ENCODE results near the gene ENTHD1.

Gene ENTHD1

GRCh38 chr22:39713799-39714290 lies 179.7 kb downstream of the ENTHD1 start:
- no peaks in the 10 kb centered on the region for H3K36me3 ChIP-seq (ENCODE audit: insufficient read depth, low read length)
- H4K20me1 ChIP-seq (ENCODE audit: insufficient read depth, low read length), result no peaks in the 10 kb centered on the region
- TF ChIP-seq CTCF (IDR thresholded peaks at IDR 0.05; ENCODE audit: low read length) (no peak), EZH2 (IDR thresholded peaks at IDR 0.05; ENCODE audit: borderline replicate concordance, low read length) (no peak)
- H2AFZ ChIP-seq (ENCODE audit: low read length), result no peak overlapping the region
- no peaks in the 10 kb centered on the region for H3K4me1 ChIP-seq (ENCODE audit: insufficient read depth, low read length, severe bottlenecking)
- 0 out of 2 replicates have a peak, but pooled peaks cover 6% of the 10 kb centered on the region for H3K27me3 ChIP-seq (ENCODE audit: insufficient read depth, low read length)
- no peak overlapping the region for H3K9ac ChIP-seq (ENCODE audit: low read length)
- no peak overlapping the region for H3K4me2 ChIP-seq (ENCODE audit: low read length)
- H3K9me3 ChIP-seq (ENCODE audit: low read length), result no peaks in the 10 kb centered on the region
- H3K27ac ChIP-seq (ENCODE audit: low read depth, low read length, poor library complexity, severe bottlenecking), result no peak overlapping the region
- H3K9me2 ChIP-seq (ENCODE audit: low read depth, low read length), result no peaks in the 10 kb centered on the region
- no peak overlapping the region for H3K4me3 ChIP-seq (ENCODE audit: low read depth, low read length, poor library complexity, severe bottlenecking)
- no peaks in the 10 kb centered on the region for H3F3A ChIP-seq (ENCODE audit: insufficient read depth, low read length)
- H3K79me2 ChIP-seq (ENCODE audit: insufficient read depth, low read length), result no peaks in the 10 kb centered on the region

- no peak overlapping the region for H3K4me3 ChIP-seq (ENCODE audit: low read depth, low read length, poor library complexity, severe bottlenecking)
- no peak overlapping the region for H2AFZ ChIP-seq (ENCODE audit: low read length)
- no peak overlapping the region for H3K9ac ChIP-seq (ENCODE audit: low read length)
- no peak for TF ChIP-seq EZH2 (IDR thresholded peaks at IDR 0.05; ENCODE audit: borderline replicate concordance, low read length)
- no peak for TF ChIP-seq CTCF (IDR thresholded peaks at IDR 0.05; ENCODE audit: low read length)
- 0 out of 2 replicates have a peak, but pooled peaks cover 6% of the 10 kb centered on the region for H3K27me3 ChIP-seq (ENCODE audit: insufficient read depth, low read length)
- no peaks in the 10 kb centered on the region for H4K20me1 ChIP-seq (ENCODE audit: insufficient read depth, low read length)
- H3K4me2 ChIP-seq (ENCODE audit: low read length), result no peak overlapping the region
- H3K27ac ChIP-seq (ENCODE audit: low read depth, low read length, poor library complexity, severe bottlenecking), result no peak overlapping the region
- H3K4me1 ChIP-seq (ENCODE audit: insufficient read depth, low read length, severe bottlenecking), result no peaks in the 10 kb centered on the region
- H3F3A ChIP-seq (ENCODE audit: insufficient read depth, low read length), result no peaks in the 10 kb centered on the region
- no peaks in the 10 kb centered on the region for H3K9me3 ChIP-seq (ENCODE audit: low read length)
- H3K36me3 ChIP-seq (ENCODE audit: insufficient read depth, low read length), result no peaks in the 10 kb centered on the region
- no peaks in the 10 kb centered on the region for H3K9me2 ChIP-seq (ENCODE audit: low read depth, low read length)
- no peaks in the 10 kb centered on the region for H3K79me2 ChIP-seq (ENCODE audit: insufficient read depth, low read length)
Observed at GRCh38 chr22:39712751-39713525, 180.6 kb downstream of the ENTHD1 start.

GRCh38 chr22:39712081-39712480 lies 181.5 kb downstream of the ENTHD1 start:
- H3F3A ChIP-seq (ENCODE audit: insufficient read depth, low read length), result no peaks in the 10 kb centered on the region
- H3K4me2 ChIP-seq (ENCODE audit: low read length), result no peak overlapping the region
- no peaks in the 10 kb centered on the region for H3K79me2 ChIP-seq (ENCODE audit: insufficient read depth, low read length)
- H3K9me2 ChIP-seq (ENCODE audit: low read depth, low read length), result no peaks in the 10 kb centered on the region
- H3K27ac ChIP-seq (ENCODE audit: low read depth, low read length, poor library complexity, severe bottlenecking), result no peak overlapping the region
- no peaks in the 10 kb centered on the region for H3K4me1 ChIP-seq (ENCODE audit: insufficient read depth, low read length, severe bottlenecking)
- H2AFZ ChIP-seq (ENCODE audit: low read length), result no peak overlapping the region
- H4K20me1 ChIP-seq (ENCODE audit: insufficient read depth, low read length), result no peaks in the 10 kb centered on the region
- no peak overlapping the region for H3K9ac ChIP-seq (ENCODE audit: low read length)
- 0 out of 2 replicates have a peak, but pooled peaks cover 6% of the 10 kb centered on the region for H3K27me3 ChIP-seq (ENCODE audit: insufficient read depth, low read length)
- TF ChIP-seq EZH2 (IDR thresholded peaks at IDR 0.05; ENCODE audit: borderline replicate concordance, low read length), result no peak
- TF ChIP-seq CTCF (IDR thresholded peaks at IDR 0.05; ENCODE audit: low read length), result no peak
- no peaks in the 10 kb centered on the region for H3K9me3 ChIP-seq (ENCODE audit: low read length)
- no peak overlapping the region for H3K4me3 ChIP-seq (ENCODE audit: low read depth, low read length, poor library complexity, severe bottlenecking)
- no peaks in the 10 kb centered on the region for H3K36me3 ChIP-seq (ENCODE audit: insufficient read depth, low read length)
